Measurements from ENCODE around the gene RSL1D1. TPM values are rescaled to one million over a fixed set of nuclear protein-coding genes. Genes with fewer than 3 reads are reported as not detected.
"Not testable (repeated sequence)": the region's sequence is repeated elsewhere in the genome, so short reads cannot be mapped to it uniquely, and the experiment has no call there.

Gene RSL1D1
- total RNA-seq, 1 experiment from 2014 or later: 195 TPM

DNA sequence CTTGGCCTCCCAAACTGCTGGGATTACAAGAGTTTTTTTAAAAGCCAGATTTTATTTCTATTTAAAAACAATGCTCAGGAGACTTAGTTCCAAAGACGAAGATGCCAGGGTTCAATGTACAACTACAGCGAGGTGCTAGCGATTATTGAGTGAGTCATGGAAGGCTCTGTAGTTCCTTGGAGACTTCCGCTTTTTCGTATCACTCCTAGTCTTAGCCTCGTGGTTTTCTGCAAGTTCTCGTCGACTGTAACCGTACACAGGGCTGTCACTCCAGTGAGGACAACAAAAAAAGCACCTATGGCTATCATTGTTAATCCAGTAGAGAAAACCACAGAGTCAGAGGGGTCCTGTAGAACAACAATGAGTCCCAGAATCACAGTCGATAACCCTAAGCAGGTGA, 31.5 kb downstream of the RSL1D1 start:
- no peak overlapping the region for H3K27ac ChIP-seq (ENCODE audit: low read length)
- ChIA-PET CTCF (interaction anchor here (0.8 kb wide), 1 partner anchor 23 kb away, joined by 5 read pairs; the partner anchor contains the start of gene ZC3H7A), POLR2A (interaction anchor here (0.7 kb wide), 1 partner anchor 19 kb away, joined by 3 read pairs; no protein-coding TSS in a partner anchor)
- H3K4me1 ChIP-seq (ENCODE audit: control insufficient read depth, insufficient read depth, low read length): no peaks in the 10 kb centered on the region
- H3K27me3 ChIP-seq (ENCODE audit: control insufficient read depth, insufficient read depth, low read length): no peaks in the 10 kb centered on the region
- no peaks in the 10 kb centered on the region for H3K36me3 ChIP-seq (ENCODE audit: control insufficient read depth, insufficient read depth, low read length)
- no peak overlapping the region for H3K4me3 ChIP-seq (ENCODE audit: low read depth in 2 of 2, low read length in 2 of 2)
- TF ChIP-seq SIN3A (IDR thresholded peaks at IDR 0.05; ENCODE audit: borderline replicate concordance, insufficient read depth, low read depth, low read length) (no peak), TCF7L2 (IDR thresholded peaks at IDR 0.05; ENCODE audit: low read depth, low read length) (no peak)
- TF ChIP-seq, protein P1, sequence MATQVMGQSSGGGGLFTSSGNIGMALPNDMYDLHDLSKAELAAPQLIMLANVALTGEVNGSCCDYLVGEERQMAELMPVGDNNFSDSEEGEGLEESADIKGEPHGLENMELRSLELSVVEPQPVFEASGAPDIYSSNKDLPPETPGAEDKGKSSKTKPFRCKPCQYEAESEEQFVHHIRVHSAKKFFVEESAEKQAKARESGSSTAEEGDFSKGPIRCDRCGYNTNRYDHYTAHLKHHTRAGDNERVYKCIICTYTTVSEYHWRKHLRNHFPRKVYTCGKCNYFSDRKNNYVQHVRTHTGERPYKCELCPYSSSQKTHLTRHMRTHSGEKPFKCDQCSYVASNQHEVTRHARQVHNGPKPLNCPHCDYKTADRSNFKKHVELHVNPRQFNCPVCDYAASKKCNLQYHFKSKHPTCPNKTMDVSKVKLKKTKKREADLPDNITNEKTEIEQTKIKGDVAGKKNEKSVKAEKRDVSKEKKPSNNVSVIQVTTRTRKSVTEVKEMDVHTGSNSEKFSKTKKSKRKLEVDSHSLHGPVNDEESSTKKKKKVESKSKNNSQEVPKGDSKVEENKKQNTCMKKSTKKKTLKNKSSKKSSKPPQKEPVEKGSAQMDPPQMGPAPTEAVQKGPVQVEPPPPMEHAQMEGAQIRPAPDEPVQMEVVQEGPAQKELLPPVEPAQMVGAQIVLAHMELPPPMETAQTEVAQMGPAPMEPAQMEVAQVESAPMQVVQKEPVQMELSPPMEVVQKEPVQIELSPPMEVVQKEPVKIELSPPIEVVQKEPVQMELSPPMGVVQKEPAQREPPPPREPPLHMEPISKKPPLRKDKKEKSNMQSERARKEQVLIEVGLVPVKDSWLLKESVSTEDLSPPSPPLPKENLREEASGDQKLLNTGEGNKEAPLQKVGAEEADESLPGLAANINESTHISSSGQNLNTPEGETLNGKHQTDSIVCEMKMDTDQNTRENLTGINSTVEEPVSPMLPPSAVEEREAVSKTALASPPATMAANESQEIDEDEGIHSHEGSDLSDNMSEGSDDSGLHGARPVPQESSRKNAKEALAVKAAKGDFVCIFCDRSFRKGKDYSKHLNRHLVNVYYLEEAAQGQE (IDR thresholded peaks at IDR 0.05; ENCODE audit: insufficient read depth in 1 of 2, low read depth in 2 of 2, low read length in 1 of 2): no peak
- TF ChIP-seq, protein P2, sequence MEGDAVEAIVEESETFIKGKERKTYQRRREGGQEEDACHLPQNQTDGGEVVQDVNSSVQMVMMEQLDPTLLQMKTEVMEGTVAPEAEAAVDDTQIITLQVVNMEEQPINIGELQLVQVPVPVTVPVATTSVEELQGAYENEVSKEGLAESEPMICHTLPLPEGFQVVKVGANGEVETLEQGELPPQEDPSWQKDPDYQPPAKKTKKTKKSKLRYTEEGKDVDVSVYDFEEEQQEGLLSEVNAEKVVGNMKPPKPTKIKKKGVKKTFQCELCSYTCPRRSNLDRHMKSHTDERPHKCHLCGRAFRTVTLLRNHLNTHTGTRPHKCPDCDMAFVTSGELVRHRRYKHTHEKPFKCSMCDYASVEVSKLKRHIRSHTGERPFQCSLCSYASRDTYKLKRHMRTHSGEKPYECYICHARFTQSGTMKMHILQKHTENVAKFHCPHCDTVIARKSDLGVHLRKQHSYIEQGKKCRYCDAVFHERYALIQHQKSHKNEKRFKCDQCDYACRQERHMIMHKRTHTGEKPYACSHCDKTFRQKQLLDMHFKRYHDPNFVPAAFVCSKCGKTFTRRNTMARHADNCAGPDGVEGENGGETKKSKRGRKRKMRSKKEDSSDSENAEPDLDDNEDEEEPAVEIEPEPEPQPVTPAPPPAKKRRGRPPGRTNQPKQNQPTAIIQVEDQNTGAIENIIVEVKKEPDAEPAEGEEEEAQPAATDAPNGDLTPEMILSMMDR (IDR thresholded peaks at IDR 0.05): no peak
- ATAC-seq (no peak), DNase-seq (ENCODE audit: low read depth, low spot score) (no peak)
- no TSS peak for BruUV-seq (replicated peaks)
- intact Hi-C loops (cut with micrococcal nuclease; ENCODE audit: unreplicated experiment) (no loop called here), in situ Hi-C loops (cut with HindIII; ENCODE audit: low pct_unique_long_range_greater_than_20kb, low sequenced_read_pairs) (no loop called here)
- no peaks in the 10 kb centered on the region for H3K9me3 ChIP-seq (ENCODE audit: control insufficient read depth, insufficient read depth, low read depth, low read length)

DNA sequence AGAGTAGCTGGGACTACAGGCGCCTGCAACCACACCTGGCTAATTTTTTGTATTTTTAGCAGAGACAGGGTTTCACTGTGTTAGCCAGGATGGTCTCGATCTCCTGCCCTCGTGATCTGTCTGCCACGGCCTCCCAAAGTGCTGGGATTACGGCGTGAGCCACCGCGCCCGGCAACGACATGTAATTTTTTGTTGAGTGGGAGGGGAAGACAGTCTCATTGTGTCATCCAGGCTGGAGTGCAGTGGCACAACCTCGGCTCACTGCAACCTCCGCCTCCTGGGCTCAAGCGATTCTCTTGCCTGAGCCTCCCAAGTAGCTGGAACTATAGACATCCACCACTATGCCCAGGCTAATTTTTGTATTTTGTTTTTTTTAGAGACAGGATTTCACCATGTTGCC, 32.4 kb downstream of the RSL1D1 start:
- DNase-seq (ENCODE audit: low read depth, low spot score); H3K4me3 ChIP-seq (ENCODE audit: low read depth in 2 of 2, low read length in 2 of 2); BruUV-seq (replicated peaks); intact Hi-C loops (cut with micrococcal nuclease; ENCODE audit: unreplicated experiment); H3K9me3 ChIP-seq (ENCODE audit: control insufficient read depth, insufficient read depth, low read depth, low read length); POLR2A ChIA-PET; H3K27ac ChIP-seq (ENCODE audit: low read length); H3K27me3 ChIP-seq (ENCODE audit: control insufficient read depth, insufficient read depth, low read length); H3K36me3 ChIP-seq (ENCODE audit: control insufficient read depth, insufficient read depth, low read length); H3K4me1 ChIP-seq (ENCODE audit: control insufficient read depth, insufficient read depth, low read length); CTCF ChIA-PET; in situ Hi-C loops (cut with HindIII; ENCODE audit: low pct_unique_long_range_greater_than_20kb, low sequenced_read_pairs); ATAC-seq: not testable (repeated sequence)

DNA sequence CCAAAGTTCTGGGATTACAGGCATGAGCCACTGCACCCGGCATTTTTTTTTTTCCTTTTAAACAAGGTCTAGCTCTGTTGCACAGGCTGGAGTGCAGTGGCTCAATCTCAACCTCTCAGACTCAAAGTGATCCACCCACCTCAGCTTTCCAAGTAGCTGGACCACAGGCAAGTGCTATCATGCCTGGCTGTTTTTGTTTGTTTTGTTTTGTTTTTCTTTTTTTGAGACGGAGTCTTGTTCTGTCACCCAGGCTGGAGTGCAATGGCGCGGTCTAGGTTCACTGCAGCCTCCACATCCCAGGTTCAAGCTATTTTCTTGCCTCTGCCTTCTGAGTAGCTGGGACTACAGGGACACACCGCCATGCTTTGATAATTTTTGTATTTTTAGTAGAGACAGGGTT, 35.2 kb downstream of the RSL1D1 start:
- in situ Hi-C loops (cut with HindIII; ENCODE audit: low pct_unique_long_range_greater_than_20kb, low sequenced_read_pairs) (no loop called here), intact Hi-C loops (cut with micrococcal nuclease; ENCODE audit: unreplicated experiment) (no loop called here)
- H3K27me3 ChIP-seq (ENCODE audit: control insufficient read depth, insufficient read depth, low read length): no peaks in the 10 kb centered on the region
- no peak overlapping the region for H3K27ac ChIP-seq (ENCODE audit: low read length)
- CTCF ChIA-PET: interaction anchor here (0.6 to 0.7 kb wide), 2 partner anchors 250 to 738 kb away, joined by 3 to 5 read pairs; no protein-coding TSS in a partner anchor
- DNase-seq (ENCODE audit: low read depth, low spot score) (no peak), ATAC-seq (no peak)
- no peak overlapping the region for H3K4me3 ChIP-seq (ENCODE audit: low read depth in 2 of 2, low read length in 2 of 2)
- no peaks in the 10 kb centered on the region for H3K4me1 ChIP-seq (ENCODE audit: control insufficient read depth, insufficient read depth, low read length)
- H3K36me3 ChIP-seq (ENCODE audit: control insufficient read depth, insufficient read depth, low read length): no peaks in the 10 kb centered on the region
- no TSS peak for BruUV-seq (replicated peaks)
- POLR2A ChIA-PET: no interaction called here
- no peak for TF ChIP-seq POLR2AphosphoS5 (IDR thresholded peaks at IDR 0.05; ENCODE audit: low read depth, low read length)
- TF ChIP-seq, protein P2 (IDR thresholded peaks at IDR 0.05): no peak
- TF ChIP-seq, protein P1 (IDR thresholded peaks at IDR 0.05; ENCODE audit: insufficient read depth in 1 of 2, low read depth in 2 of 2, low read length in 1 of 2): no peak
- no peak for TF ChIP-seq TCF7L2 (IDR thresholded peaks at IDR 0.05; ENCODE audit: low read depth, low read length)
- H3K9me3 ChIP-seq (ENCODE audit: control insufficient read depth, insufficient read depth, low read depth, low read length): no peaks in the 10 kb centered on the region

DNA sequence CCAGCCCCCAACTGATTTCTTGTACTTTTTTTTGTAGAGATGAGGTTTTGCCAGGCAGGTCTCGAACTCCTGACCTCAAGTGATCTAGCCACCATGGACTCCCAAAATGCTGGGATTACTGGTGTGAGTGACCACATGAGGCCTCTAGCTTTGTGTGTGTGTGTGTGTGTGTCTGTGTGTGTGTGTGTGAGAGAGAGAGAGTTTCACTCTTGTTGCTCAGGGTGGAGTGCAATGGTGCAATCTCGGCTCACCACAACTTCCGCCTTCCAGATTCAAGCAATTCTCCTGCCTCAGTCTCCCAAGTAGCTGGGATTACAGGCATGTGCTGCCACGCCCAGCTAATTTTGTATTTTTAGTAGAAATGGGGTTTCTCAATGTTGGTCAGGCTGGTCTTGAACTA, 36.5 kb downstream of the RSL1D1 start:
- POLR2A ChIA-PET; H3K9me3 ChIP-seq (ENCODE audit: control insufficient read depth, insufficient read depth, low read depth, low read length); DNase-seq (ENCODE audit: low read depth, low spot score); H3K36me3 ChIP-seq (ENCODE audit: control insufficient read depth, insufficient read depth, low read length); in situ Hi-C loops (cut with HindIII; ENCODE audit: low pct_unique_long_range_greater_than_20kb, low sequenced_read_pairs); H3K4me1 ChIP-seq (ENCODE audit: control insufficient read depth, insufficient read depth, low read length); H3K4me3 ChIP-seq (ENCODE audit: low read depth in 2 of 2, low read length in 2 of 2); H3K27me3 ChIP-seq (ENCODE audit: control insufficient read depth, insufficient read depth, low read length); H3K27ac ChIP-seq (ENCODE audit: low read length); intact Hi-C loops (cut with micrococcal nuclease; ENCODE audit: unreplicated experiment); ATAC-seq; BruUV-seq (replicated peaks): not testable (repeated sequence)
- CTCF ChIA-PET: interaction anchor here (0.7 kb wide), 1 partner anchor 300 kb away, joined by 3 read pairs; no protein-coding TSS in a partner anchor
